HT-29 (cell line): ENCODE results near the gene KREMEN1. TPM values are rescaled to one million over a fixed set of nuclear protein-coding genes. Genes with fewer than 3 reads are reported as not detected.

Source experiments
- small RNA-seq: library from RNA; depleted of rRNA; stranded (forward); fragments of <200 nt; gene quantifications from one replicate; pipeline ENCODE3, GENCODE V24; 2014
- total RNA-seq: library from RNA; depleted of rRNA; stranded (reverse); fragments of >200 nt; shearing (Covaris generic); gene quantifications from 2 replicates; pipeline ENCODE4 v1.2.3, GENCODE V29; 2014; rRNA removed

The KREMEN1 gene
- total RNA-seq, 1 experiment from 2014 or later, result 6.8 TPM

Small RNA genes within 50 kb of the gene (small RNA-seq; reads per million reads assigned to genes)
- gene RNU6-1219P (not detected), gene RNU6-810P (not detected)

Other genes starting within 250 kb of the KREMEN1 start
- 70.2 and 81.8 TPM in 2 replicates for gene ZNRF3, start 189.5 kb upstream of the KREMEN1 start, total RNA-seq
- gene C22orf31, start 11.2 kb upstream of the KREMEN1 start, total RNA-seq, result not detected in 2 replicates
- 1.5 TPM in 1 of 2 replicates, not detected in the other for gene EMID1, start 132.9 kb downstream of the KREMEN1 start, total RNA-seq
- 60.8 and 72.4 TPM in 2 replicates for gene RHBDD3, start 194.9 kb downstream of the KREMEN1 start, total RNA-seq
- gene EWSR1, start 195.2 kb downstream of the KREMEN1 start, total RNA-seq, result 372 TPM in 2 replicates
- gene GAS2L1, start 233.6 kb downstream of the KREMEN1 start, total RNA-seq, result 23.7 and 25.2 TPM in 2 replicates
- gene RASL10A, start 242.7 kb downstream of the KREMEN1 start, total RNA-seq, result 0.99 and 2.1 TPM in 2 replicates